Duodenal mucosa (tissue), 2 donors: ENCODE measurements around the gene PCDH1.
A peak's percentile ranks its signal among the peaks of the same experiment; 100 is the strongest.

Experiments used
- H3K27ac ChIP-seq: one replicate; pipeline ENCODE4 v1.7.0; 2013; ENCODE audit warnings: low read depth, low read length
- H3K27me3 ChIP-seq, 2 donors: one replicate each; pipeline ENCODE4 v1.7.0; 2013; ENCODE audit warnings: low read length in 2 of 2, control low read depth in 1 of 2; ENCODE audit not compliant: insufficient read depth in 2 of 2, control insufficient read depth in 1 of 2
- H3K36me3 ChIP-seq, 2 donors: one replicate each; pipeline ENCODE4 v1.7.0; 2013; ENCODE audit warnings: low read length in 2 of 2, control low read depth in 1 of 2; ENCODE audit not compliant: insufficient read depth in 2 of 2, control insufficient read depth in 1 of 2
- H3K4me1 ChIP-seq, 2 donors: one replicate each; pipeline ENCODE4 v1.7.0; 2013; ENCODE audit warnings: low read length in 2 of 2, control low read depth in 1 of 2; ENCODE audit not compliant: insufficient read depth in 2 of 2, control insufficient read depth in 1 of 2
- H3K4me3 ChIP-seq, 2 donors: one replicate each; pipeline ENCODE4 v1.7.0; 2013; ENCODE audit warnings: low read length in 2 of 2, low read depth in 1 of 2
- H3K9ac ChIP-seq, 2 donors: one replicate each; pipeline ENCODE4 v1.7.0; 2013; ENCODE audit warnings: low read length in 2 of 2, low read depth in 1 of 2
- H3K9me3 ChIP-seq, 2 donors: one replicate each; pipeline ENCODE4 v1.7.0; 2013; ENCODE audit warnings: low read length in 2 of 2, control low read depth in 1 of 2; ENCODE audit not compliant: control insufficient read depth in 1 of 2

The PCDH1 gene

DNA sequence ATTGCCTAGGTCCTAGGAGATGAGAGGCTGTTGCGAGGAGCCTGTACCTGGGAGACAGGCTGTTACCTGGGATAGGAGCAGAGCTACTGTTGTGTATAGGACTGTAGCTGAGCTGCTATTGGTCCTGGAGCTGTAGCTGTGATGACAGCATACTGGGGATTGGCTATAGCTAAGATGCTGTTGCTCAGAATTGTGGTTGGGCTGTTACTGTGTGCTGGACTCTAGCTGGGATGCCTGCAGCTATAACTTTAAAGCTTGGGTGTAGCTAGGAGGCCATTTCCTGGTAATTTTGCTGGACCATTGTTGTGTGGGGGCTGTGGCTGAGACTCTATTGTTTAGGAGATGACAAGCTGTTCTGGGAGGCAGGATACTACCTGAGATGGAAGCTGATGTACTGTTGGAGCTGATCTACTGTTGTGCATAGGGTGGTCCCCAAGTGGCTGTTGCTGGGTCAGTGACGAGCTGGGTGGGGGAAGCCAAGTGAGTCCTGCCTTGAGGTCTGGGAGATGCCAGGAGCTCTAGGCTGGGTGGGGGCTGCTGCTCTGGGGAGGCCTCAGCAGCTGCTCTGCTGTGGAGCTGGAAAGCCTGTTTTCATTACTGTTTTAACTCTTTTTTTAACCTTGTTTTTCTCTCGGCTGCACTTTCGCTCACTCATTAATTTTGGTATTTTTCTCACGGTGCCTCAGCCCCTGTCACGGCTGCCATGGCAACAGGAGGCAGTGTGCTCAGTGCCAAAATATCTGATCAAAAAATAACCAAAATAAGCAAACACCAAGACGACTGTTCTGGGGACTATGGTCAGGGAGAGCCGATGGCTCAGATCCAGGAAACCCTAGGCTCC is 3.0 kb upstream of the PCDH1 start:
- H3K9me3 ChIP-seq: no peaks in the 10 kb centered on the region
- H3K9ac ChIP-seq: no peak overlapping the region
- peaks cover 30 to 38% of the 10 kb centered on the region in 2 donors for H3K27me3 ChIP-seq
- H3K4me3 ChIP-seq: no peak overlapping the region
- H3K4me1 ChIP-seq: peaks cover 16 to 28% of the 10 kb centered on the region in 2 donors
- no peaks in the 10 kb centered on the region for H3K36me3 ChIP-seq
- H3K27ac ChIP-seq: no peak overlapping the region

DNA sequence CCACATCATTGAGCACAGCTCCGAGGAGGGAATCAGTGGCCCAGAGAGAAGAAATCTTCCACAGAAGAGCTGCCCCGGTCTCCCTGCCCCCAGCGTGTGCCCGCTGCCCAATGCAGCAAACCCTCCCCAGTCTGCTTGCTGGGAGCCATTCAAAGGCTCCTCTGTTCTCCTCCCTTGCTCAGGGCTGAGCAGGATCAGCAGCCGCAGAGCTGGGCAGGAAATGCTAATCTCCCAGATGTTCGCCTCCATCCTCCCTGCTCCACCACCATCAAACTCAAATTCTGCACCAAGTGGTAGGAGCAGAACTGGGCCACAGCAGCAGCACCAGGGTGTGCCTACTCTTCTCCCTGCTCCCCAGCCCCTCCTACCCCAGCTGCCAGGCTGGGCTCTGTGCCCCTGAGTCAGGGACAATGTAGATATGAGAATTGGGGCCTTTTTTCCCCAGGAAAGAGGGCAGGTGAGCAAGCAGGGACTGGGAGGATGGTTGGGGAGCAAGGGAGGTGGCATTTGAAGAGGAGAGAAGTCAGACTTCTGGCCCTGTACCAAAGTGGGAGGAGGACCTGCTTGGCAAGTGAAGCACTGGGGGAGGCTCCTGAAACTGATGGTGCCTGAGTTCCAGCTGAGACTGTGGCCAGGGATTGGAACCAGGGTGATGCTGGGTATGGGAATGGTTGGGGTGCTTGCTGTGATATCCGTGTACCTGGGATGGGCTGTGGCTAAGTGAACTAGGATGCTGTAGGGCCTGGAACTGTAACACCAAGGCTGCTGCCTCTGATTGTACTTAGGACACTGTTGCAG is 1.9 kb upstream of the PCDH1 start:
- H3K36me3 ChIP-seq: no peaks in the 10 kb centered on the region
- H3K9me3 ChIP-seq: no peaks in the 10 kb centered on the region
- peaks cover 25 to 38% of the 10 kb centered on the region in 2 donors for H3K27me3 ChIP-seq
- no peak overlapping the region for H3K4me3 ChIP-seq
- no peak overlapping the region for H3K27ac ChIP-seq
- no peak overlapping the region for H3K9ac ChIP-seq
- peaks cover 16 to 28% of the 10 kb centered on the region in 2 donors for H3K4me1 ChIP-seq

GRCh38 chr5:141879426-141879759 is 1.2 kb upstream of the PCDH1 start:
- Histone ChIP-seq H3K9me3 (no peaks in the 10 kb centered on the region), H3K27me3 (peaks cover 25 to 33% of the 10 kb centered on the region in 2 donors), H3K4me1 (peaks cover 16 to 28% of the 10 kb centered on the region in 2 donors), H3K36me3 (no peaks in the 10 kb centered on the region), H3K4me3 (no peak overlapping the region), H3K27ac (no peak overlapping the region), H3K9ac (no peak overlapping the region)

- Histone ChIP-seq H3K4me3 (peak overlapping the region; percentile 75 to 82), H3K27me3 (peaks cover 23 to 32% of the 10 kb centered on the region in 2 donors), H3K9me3 (no peaks in the 10 kb centered on the region), H3K9ac (peak overlapping the region; percentile 45 to 83), H3K4me1 (peaks cover 17 to 30% of the 10 kb centered on the region in 2 donors), H3K27ac (peak overlapping the region; percentile 86), H3K36me3 (no peaks in the 10 kb centered on the region)
Observed at GRCh38 chr5:141878711-141879425, 658 bp upstream of the PCDH1 start.

DNA sequence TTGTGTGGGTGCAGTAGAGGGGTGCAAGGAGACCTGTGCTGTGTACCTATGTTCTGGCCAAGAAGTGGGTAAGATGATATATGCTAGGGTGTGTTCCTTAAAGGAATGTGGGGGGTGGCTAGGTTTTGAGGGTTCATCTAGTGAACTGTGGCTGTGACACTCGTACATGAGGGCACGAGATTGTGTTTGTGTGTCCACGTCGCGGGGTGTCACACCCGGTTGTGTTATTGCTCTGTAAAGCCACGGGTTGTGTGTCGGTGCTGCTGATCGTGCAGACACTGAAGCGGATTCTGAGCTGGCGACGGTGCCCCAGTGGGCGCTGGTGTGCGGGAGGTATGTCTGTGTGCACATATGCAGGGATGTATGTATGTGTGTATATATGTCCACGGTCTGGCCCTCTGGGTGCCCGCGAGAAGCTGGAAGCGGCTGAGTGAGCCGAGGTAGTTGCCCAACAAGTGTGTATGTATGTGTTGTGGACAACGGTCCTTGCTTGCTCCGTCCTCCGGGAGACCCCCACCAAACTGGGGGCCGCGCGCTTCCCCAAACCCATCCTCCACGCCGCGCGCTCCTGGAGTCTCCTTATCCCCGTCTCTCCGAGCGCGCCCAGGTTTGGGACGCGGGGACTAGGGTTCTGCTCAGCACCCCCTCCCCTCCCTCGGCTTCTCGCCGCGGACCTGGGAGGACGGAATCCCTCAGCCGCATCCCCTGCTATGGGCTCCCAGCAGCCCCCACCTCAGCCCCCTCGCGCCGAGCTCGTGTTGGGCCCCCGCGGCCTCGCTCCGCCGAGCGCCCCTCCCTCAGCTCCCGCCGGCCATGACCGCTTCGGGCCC is 639 bp downstream of the PCDH1 start:
- Histone ChIP-seq H3K4me1 (peaks cover 22 to 39% of the 10 kb centered on the region in 2 donors), H3K27me3 (peaks cover 14 to 22% of the 10 kb centered on the region in 2 donors), H3K9ac (peak overlapping the region; percentile 90 to 91), H3K27ac (peak overlapping the region; percentile 79), H3K4me3 (peak overlapping the region; percentile 82), H3K36me3 (no peaks in the 10 kb centered on the region), H3K9me3 (no peaks in the 10 kb centered on the region)

DNA sequence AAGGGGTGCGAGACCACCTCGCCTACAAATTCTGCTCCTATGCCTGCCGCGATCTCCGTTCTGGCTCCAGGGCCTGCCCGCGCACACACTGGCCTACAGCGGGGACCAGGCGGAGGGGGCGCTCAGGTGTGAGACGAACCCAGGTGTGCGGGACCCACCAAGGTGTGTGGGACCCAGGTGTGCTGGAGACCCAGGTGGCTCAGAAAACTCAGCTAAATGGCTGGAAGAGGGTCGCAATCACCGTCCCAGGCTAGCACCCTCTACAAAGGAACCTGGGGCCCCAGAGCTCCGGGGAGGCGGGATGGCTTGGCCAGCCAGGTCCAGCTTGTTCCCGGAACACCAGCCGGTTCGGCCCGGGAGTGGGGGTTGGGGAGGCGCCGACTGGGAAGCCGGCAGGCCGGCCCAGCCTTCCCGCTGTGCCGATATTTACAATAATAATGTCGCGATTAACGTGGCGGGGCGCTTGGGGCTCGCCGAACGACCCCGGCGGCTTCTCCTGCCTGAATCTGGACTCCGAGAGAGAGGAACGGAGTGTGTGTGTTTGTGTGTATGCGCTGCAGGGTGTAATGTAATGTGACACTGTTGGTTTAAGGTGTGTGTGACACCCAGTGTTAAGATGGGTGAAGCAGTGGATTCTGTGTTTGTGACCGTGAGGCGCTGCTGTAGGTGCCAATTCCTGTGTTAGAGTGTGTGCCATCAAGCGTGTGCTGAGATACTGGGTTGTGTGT is 1.4 kb downstream of the PCDH1 start:
- H3K27ac ChIP-seq: peak overlapping the region; percentile 79
- H3K9ac ChIP-seq: peak overlapping the region; percentile 90 to 91
- H3K36me3 ChIP-seq: no peaks in the 10 kb centered on the region
- H3K4me1 ChIP-seq: peaks cover 29 to 45% of the 10 kb centered on the region in 2 donors
- no peaks in the 10 kb centered on the region for H3K9me3 ChIP-seq
- peaks cover 14 to 15% of the 10 kb centered on the region in 2 donors for H3K27me3 ChIP-seq
- H3K4me3 ChIP-seq: peak overlapping the region; percentile 82

DNA sequence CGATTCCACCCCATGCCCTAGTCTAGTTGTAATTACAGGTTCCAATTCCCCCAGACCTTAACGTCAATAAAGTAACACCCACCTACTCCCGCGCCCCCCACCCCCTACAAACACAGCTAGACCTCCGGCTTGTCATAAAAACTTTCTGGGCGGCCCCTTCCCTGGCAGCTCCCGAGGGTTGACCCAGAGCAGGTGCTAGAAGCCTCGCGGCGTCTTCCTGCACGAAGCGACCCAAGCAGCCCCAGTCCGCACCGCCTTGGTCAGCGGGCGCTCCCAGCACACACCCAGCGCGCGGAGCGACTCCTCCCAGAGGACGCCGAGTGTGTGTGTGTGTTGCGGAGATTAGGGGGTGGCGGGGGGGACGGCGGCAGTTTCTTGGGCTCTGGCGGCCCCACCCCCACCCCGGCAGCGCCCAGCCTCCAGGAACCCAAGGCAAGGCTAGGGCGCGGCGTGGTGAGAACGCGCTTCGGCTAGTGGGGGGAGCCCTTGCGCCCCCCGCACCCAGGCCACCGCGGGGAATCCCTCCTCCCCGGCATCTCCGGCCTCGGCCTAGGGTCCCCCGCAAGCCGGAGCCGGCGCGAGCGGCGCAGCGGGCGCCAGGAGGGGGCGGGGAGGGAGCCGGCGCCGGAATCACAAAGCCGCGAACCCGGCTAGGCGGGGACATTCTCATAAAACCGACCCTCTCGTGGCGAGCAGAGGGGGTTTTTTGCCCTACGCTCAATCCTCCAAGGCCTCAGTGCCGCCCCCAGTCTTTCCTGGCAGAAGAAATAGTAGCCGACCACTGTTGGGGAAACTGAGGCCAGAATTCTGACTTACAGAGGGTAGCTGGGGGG is 2.2 kb downstream of the PCDH1 start:
- peak overlapping the region; percentile 90 to 91 for H3K9ac ChIP-seq
- H3K4me1 ChIP-seq: peaks cover 37 to 53% of the 10 kb centered on the region in 2 donors
- peak overlapping the region; percentile 79 for H3K27ac ChIP-seq
- peaks cover 9 to 14% of the 10 kb centered on the region in 2 donors for H3K27me3 ChIP-seq
- no peaks in the 10 kb centered on the region for H3K9me3 ChIP-seq
- H3K4me3 ChIP-seq: peak overlapping the region; percentile 82
- H3K36me3 ChIP-seq: no peaks in the 10 kb centered on the region

DNA sequence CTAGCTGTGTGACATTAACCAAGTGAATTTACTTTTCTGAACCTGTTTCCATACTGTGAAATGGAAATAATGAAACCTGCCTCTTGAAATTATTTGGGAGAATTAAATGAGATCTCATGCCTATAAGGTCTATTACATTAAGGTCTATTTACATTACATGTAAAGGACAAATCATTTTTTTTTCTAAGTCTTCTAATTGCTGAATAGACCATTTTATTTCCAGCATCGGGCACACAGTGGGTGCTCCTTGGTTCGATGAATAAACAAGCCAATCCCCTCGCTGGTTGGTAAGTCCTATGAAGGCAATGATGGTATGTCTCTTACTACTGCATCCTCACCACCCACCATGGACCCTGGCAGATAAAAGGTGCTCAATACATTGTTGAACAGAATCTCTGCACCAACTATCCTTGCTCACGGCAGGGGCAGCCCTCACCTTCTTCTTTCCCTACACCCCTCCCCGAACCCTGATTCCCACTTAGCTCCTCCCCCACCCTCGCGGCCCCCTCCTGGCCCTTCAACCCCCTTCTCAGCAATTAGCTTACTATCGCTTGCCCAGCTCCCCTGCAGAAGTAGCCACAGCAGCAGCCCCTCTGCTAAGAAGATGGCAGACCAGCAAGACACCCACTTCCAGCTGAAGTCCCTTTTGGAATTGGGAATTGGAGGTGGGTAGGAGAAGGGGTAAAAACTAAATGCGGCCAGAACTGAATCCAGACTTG is 3.0 kb downstream of the PCDH1 start:
- H3K9me3 ChIP-seq: no peaks in the 10 kb centered on the region
- peaks cover 9 to 14% of the 10 kb centered on the region in 2 donors for H3K27me3 ChIP-seq
- peak overlapping the region; percentile 82 for H3K4me3 ChIP-seq
- H3K36me3 ChIP-seq: no peaks in the 10 kb centered on the region
- H3K4me1 ChIP-seq: peaks cover 45 to 56% of the 10 kb centered on the region in 2 donors
- H3K9ac ChIP-seq: peak overlapping the region; percentile 79 to 90
- H3K27ac ChIP-seq: peak overlapping the region; percentile 79
